ENCODE results near the gene NMNAT3.

NMNAT3 gene

GRCh38 chr3:139607257-139608107, 70.3 kb downstream of the NMNAT3 start:
- Histone ChIP-seq H3K4me1 (ENCODE audit: control insufficient read depth, low read length) (no peaks in the 10 kb centered on the region), H3K36me3 (ENCODE audit: control insufficient read depth, low read length) (no peaks in the 10 kb centered on the region), H3K9me3 (ENCODE audit: control insufficient read depth, insufficient read depth, low read length) (no peaks in the 10 kb centered on the region), H3K4me2 (ENCODE audit: low read length) (no peak overlapping the region), H3K27ac (ENCODE audit: low read depth, low read length) (no peak overlapping the region), H3F3A (ENCODE audit: control insufficient read depth, insufficient read depth) (no peaks in the 10 kb centered on the region), H3K79me2 (ENCODE audit: control insufficient read depth, low read length) (no peaks in the 10 kb centered on the region), H3K4me3 (ENCODE audit: low read length) (no peak overlapping the region), H3K9me2 (replicated peaks; ENCODE audit: control insufficient read depth, low read length) (no peaks in the 10 kb centered on the region), H4K20me1 (ENCODE audit: control insufficient read depth, insufficient read depth, low read depth, low read length) (no peaks in the 10 kb centered on the region), H3K27me3 (ENCODE audit: control insufficient read depth, low read length) (no peaks in the 10 kb centered on the region)
- TF ChIP-seq EZH2phosphoT487 (IDR thresholded peaks at IDR 0.05; ENCODE audit: borderline replicate concordance, low read length) = no peak
- TF ChIP-seq, protein P1, sequence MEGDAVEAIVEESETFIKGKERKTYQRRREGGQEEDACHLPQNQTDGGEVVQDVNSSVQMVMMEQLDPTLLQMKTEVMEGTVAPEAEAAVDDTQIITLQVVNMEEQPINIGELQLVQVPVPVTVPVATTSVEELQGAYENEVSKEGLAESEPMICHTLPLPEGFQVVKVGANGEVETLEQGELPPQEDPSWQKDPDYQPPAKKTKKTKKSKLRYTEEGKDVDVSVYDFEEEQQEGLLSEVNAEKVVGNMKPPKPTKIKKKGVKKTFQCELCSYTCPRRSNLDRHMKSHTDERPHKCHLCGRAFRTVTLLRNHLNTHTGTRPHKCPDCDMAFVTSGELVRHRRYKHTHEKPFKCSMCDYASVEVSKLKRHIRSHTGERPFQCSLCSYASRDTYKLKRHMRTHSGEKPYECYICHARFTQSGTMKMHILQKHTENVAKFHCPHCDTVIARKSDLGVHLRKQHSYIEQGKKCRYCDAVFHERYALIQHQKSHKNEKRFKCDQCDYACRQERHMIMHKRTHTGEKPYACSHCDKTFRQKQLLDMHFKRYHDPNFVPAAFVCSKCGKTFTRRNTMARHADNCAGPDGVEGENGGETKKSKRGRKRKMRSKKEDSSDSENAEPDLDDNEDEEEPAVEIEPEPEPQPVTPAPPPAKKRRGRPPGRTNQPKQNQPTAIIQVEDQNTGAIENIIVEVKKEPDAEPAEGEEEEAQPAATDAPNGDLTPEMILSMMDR (IDR thresholded peaks at IDR 0.05; ENCODE audit: low read depth, low read length, poor library complexity, severe bottlenecking) = no peak

DNA sequence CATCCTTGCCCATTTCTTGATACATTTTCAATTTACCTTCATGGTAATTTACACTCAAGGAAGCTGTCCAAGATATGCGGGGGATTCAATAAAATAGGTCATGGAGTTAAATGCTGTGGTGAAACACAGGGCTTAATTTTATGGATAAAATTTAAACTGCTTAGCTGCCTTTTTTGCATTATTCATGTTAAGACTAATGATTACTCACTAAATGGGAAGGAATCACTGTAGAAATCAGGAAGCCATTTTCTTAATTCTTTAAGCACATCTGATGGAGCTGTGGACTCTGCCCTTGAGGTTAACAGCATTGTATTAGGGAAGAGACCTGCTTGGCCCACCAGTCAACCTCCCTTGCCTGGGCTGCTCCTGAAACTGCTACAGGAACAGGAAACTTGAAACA, 75.8 kb downstream of the NMNAT3 start:
- no peak overlapping the region for H3K4me3 ChIP-seq (ENCODE audit: low read length)
- no peaks in the 10 kb centered on the region for H4K20me1 ChIP-seq (ENCODE audit: control insufficient read depth, insufficient read depth, low read depth, low read length)
- H3K27me3 ChIP-seq (ENCODE audit: control insufficient read depth, low read length) = no peaks in the 10 kb centered on the region
- H3K4me1 ChIP-seq (ENCODE audit: control insufficient read depth, low read length) = no peaks in the 10 kb centered on the region
- no peak overlapping the region for H3K4me2 ChIP-seq (ENCODE audit: low read length)
- no peaks in the 10 kb centered on the region for H3K79me2 ChIP-seq (ENCODE audit: control insufficient read depth, low read length)
- H3K9me2 ChIP-seq (replicated peaks; ENCODE audit: control insufficient read depth, low read length) = no peaks in the 10 kb centered on the region
- no peak overlapping the region for H3K27ac ChIP-seq (ENCODE audit: low read depth, low read length)
- no peak for TF ChIP-seq EZH2phosphoT487 (IDR thresholded peaks at IDR 0.05; ENCODE audit: borderline replicate concordance, low read length)
- TF ChIP-seq, protein P1 (IDR thresholded peaks at IDR 0.05; ENCODE audit: low read depth, low read length, poor library complexity, severe bottlenecking) = no peak
- no peaks in the 10 kb centered on the region for H3F3A ChIP-seq (ENCODE audit: control insufficient read depth, insufficient read depth)
- no peaks in the 10 kb centered on the region for H3K36me3 ChIP-seq (ENCODE audit: control insufficient read depth, low read length)
- H3K9me3 ChIP-seq (ENCODE audit: control insufficient read depth, insufficient read depth, low read length) = no peaks in the 10 kb centered on the region

- H3K36me3 ChIP-seq (ENCODE audit: control insufficient read depth, low read length) = no peaks in the 10 kb centered on the region
- H3K4me3 ChIP-seq (ENCODE audit: low read length) = no peak overlapping the region
- H3K4me1 ChIP-seq (ENCODE audit: control insufficient read depth, low read length) = no peaks in the 10 kb centered on the region
- no peak overlapping the region for H3K27ac ChIP-seq (ENCODE audit: low read depth, low read length)
- H3K9me3 ChIP-seq (ENCODE audit: control insufficient read depth, insufficient read depth, low read length) = no peaks in the 10 kb centered on the region
- no peaks in the 10 kb centered on the region for H3K27me3 ChIP-seq (ENCODE audit: control insufficient read depth, low read length)
- H3K9me2 ChIP-seq (replicated peaks; ENCODE audit: control insufficient read depth, low read length) = no peaks in the 10 kb centered on the region
- H4K20me1 ChIP-seq (ENCODE audit: control insufficient read depth, insufficient read depth, low read depth, low read length) = no peaks in the 10 kb centered on the region
- no peaks in the 10 kb centered on the region for H3F3A ChIP-seq (ENCODE audit: control insufficient read depth, insufficient read depth)
- no peaks in the 10 kb centered on the region for H3K79me2 ChIP-seq (ENCODE audit: control insufficient read depth, low read length)
- H3K4me2 ChIP-seq (ENCODE audit: low read length) = no peak overlapping the region
- TF ChIP-seq, protein P1 (IDR thresholded peaks at IDR 0.05; ENCODE audit: low read depth, low read length, poor library complexity, severe bottlenecking) = no peak
- no peak for TF ChIP-seq EZH2phosphoT487 (IDR thresholded peaks at IDR 0.05; ENCODE audit: borderline replicate concordance, low read length)
Measured at GRCh38 chr3:139601191-139601961, 76.4 kb downstream of the NMNAT3 start.
